Lower lobe of right lung (tissue), 2 donors: ENCODE results near the gene LNPEP. TPM values are rescaled to one million over a fixed set of nuclear protein-coding genes. Genes with fewer than 3 reads are reported as not detected.

Experiments used
- ATAC-seq, 2 donors: fragments of 200-7000 bp; cut with Tn5 transposase; one replicate each; pipeline ENCODE4 v1.9.1; 2020 to 2022; ENCODE audit warnings: mild to moderate bottlenecking in 2 of 2, moderate library complexity in 2 of 2
- DNase-seq: peaks from one replicate; pipeline ENCODE4 v3.0.0-alpha.2; 2020
- H3K27ac ChIP-seq: fragments of 200-600 bp; one replicate; pipeline ENCODE4 v1.8.0; 2022
- H3K27me3 ChIP-seq: fragments of 200-600 bp; one replicate; pipeline ENCODE4 v1.8.0; 2022; ENCODE audit warnings: low read depth
- H3K36me3 ChIP-seq: fragments of 200-600 bp; one replicate; pipeline ENCODE4 v1.8.0; 2022; ENCODE audit warnings: mild to moderate bottlenecking
- H3K4me1 ChIP-seq: fragments of 200-600 bp; one replicate; pipeline ENCODE4 v1.8.0; 2022
- H3K4me3 ChIP-seq: fragments of 200-600 bp; one replicate; pipeline ENCODE4 v1.8.0; 2022; ENCODE audit warnings: mild to moderate bottlenecking
- H3K9me3 ChIP-seq: fragments of 200-600 bp; one replicate; pipeline ENCODE4 v1.8.0; 2022
- CTCF ChIP-seq: fragments of 200-600 bp; IDR thresholded peaks from one replicate; pipeline ENCODE4 v1.8.0; 2022; ENCODE audit warnings: antibody characterized with exemption, mild to moderate bottlenecking
- intact Hi-C: fragments of 100-400 bp; cut with DNase I; formaldehyde crosslinking; loops from one replicate; pipeline ENCODE4 v1.11.0; 2022
- total RNA-seq: library from RNA; stranded (reverse); fragmentation: NEBNext Ultra II Directional; extraction: Animal tissue kit (Norgen Biotek cat#: 25700); gene quantifications from one replicate; pipeline ENCODE4 v1.2.1, GENCODE V29; 2021
- donor health status: DM: no; HTN: yes; CAD: no; lungs with severe emphysema.

LNPEP gene
- total RNA-seq, 1 donor from 2014 or later = 59.6 TPM

GRCh38 chr5:96920744-96921355 is 15.0 kb upstream of the LNPEP start:
- no peak overlapping the region for H3K27ac ChIP-seq
- no peak for ATAC-seq
- TF ChIP-seq CTCF = no peak

GRCh38 chr5:96922499-96923244 is 13.2 kb upstream of the LNPEP start:
- Histone ChIP-seq H3K4me3 (no peak overlapping the region), H3K9me3 (no peaks in the 10 kb centered on the region), H3K27me3 (no peaks in the 10 kb centered on the region), H3K36me3 (peaks cover 10% of the 10 kb centered on the region), H3K4me1 (no peaks in the 10 kb centered on the region), H3K27ac (no peak overlapping the region)
- no peak for ATAC-seq
- no peak for DNase-seq
- no peak for TF ChIP-seq CTCF
- intact Hi-C loops = no loop called here

More at GRCh38 chr5:96920744-96921355, 15.0 kb upstream of the LNPEP start:
- no peak for DNase-seq
- Histone ChIP-seq H3K4me1 (no peaks in the 10 kb centered on the region), H3K36me3 (peaks cover 28% of the 10 kb centered on the region), H3K4me3 (no peak overlapping the region), H3K27me3 (no peaks in the 10 kb centered on the region), H3K9me3 (no peaks in the 10 kb centered on the region)
- intact Hi-C loops = no loop called here

- no peak for ATAC-seq
- no peak for TF ChIP-seq CTCF
- H3K27ac ChIP-seq = no peak overlapping the region
- no peaks in the 10 kb centered on the region for H3K9me3 ChIP-seq
- DNase-seq = no peak
- H3K27me3 ChIP-seq = no peaks in the 10 kb centered on the region
- H3K36me3 ChIP-seq = peaks cover 6% of the 10 kb centered on the region
- intact Hi-C loops = no loop called here
- no peak overlapping the region for H3K4me3 ChIP-seq
- no peaks in the 10 kb centered on the region for H3K4me1 ChIP-seq
These were observed 11.8 kb upstream of the LNPEP start for GRCh38 chr5:96924016-96924443.

- no peaks in the 10 kb centered on the region for H3K4me1 ChIP-seq
- ATAC-seq (no peak), DNase-seq (no peak)
- no peaks in the 10 kb centered on the region for H3K27me3 ChIP-seq
- intact Hi-C loops = no loop called here
- H3K27ac ChIP-seq = no peak overlapping the region
- no peaks in the 10 kb centered on the region for H3K36me3 ChIP-seq
- no peaks in the 10 kb centered on the region for H3K9me3 ChIP-seq
- no peak overlapping the region for H3K4me3 ChIP-seq
- TF ChIP-seq CTCF = no peak
These were observed 9.6 kb upstream of the LNPEP start for GRCh38 chr5:96926276-96926675.

- Histone ChIP-seq H3K27ac (no peak overlapping the region), H3K27me3 (no peaks in the 10 kb centered on the region), H3K4me3 (no peak overlapping the region), H3K9me3 (no peaks in the 10 kb centered on the region), H3K4me1 (peaks cover 3% of the 10 kb centered on the region), H3K36me3 (no peaks in the 10 kb centered on the region)
- intact Hi-C loops = no loop called here
- DNase-seq (no peak), ATAC-seq (no peak)
- TF ChIP-seq CTCF = no peak
These were observed 8.9 kb upstream of the LNPEP start for GRCh38 chr5:96927008-96927407.
